ENCODE data around the gene CFAP69.

- TF ChIP-seq ZNF384 (IDR thresholded peaks at IDR 0.05) = no peak
- no peak for TF ChIP-seq SP1 (IDR thresholded peaks at IDR 0.05)
- TF ChIP-seq BHLHE40 (IDR thresholded peaks at IDR 0.05; ENCODE audit: borderline replicate concordance) = no peak
- TF ChIP-seq L3MBTL2 (conservative IDR thresholded peaks at IDR 0.05) = no peak
- TF ChIP-seq SUZ12 (IDR thresholded peaks at IDR 0.05) = no peak
- TF ChIP-seq FOXM1 (IDR thresholded peaks at IDR 0.05; ENCODE audit: borderline replicate concordance) = no peak
- TF ChIP-seq NFRKB (IDR thresholded peaks at IDR 0.05) = no peak
- TF ChIP-seq LEF1 (IDR thresholded peaks at IDR 0.05; ENCODE audit: borderline replicate concordance) = no peak
- TF ChIP-seq FOXK2 (IDR thresholded peaks at IDR 0.05) = no peak
- no peak for TF ChIP-seq TARDBP (IDR thresholded peaks at IDR 0.05)
- TF ChIP-seq ELF4 (IDR thresholded peaks at IDR 0.05) = no peak
- TF ChIP-seq HDGF (IDR thresholded peaks at IDR 0.05; ENCODE audit: borderline replicate concordance) = no peak
- TF ChIP-seq, protein P1, sequence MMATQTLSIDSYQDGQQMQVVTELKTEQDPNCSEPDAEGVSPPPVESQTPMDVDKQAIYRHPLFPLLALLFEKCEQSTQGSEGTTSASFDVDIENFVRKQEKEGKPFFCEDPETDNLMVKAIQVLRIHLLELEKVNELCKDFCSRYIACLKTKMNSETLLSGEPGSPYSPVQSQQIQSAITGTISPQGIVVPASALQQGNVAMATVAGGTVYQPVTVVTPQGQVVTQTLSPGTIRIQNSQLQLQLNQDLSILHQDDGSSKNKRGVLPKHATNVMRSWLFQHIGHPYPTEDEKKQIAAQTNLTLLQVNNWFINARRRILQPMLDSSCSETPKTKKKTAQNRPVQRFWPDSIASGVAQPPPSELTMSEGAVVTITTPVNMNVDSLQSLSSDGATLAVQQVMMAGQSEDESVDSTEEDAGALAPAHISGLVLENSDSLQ (IDR thresholded peaks at IDR 0.05) = no peak
Measured at GRCh38 chr7:90224195-90224594, 20.8 kb upstream of the CFAP69 start.
